OCI-LY7 (cell line): ENCODE results near the gene TRIM37. TPM values are rescaled to one million over a fixed set of nuclear protein-coding genes. Genes with fewer than 3 reads are reported as not detected.

Experiments used
- BruUV-seq: library from RNA; stranded (reverse); fragments of 400-500 nt; replicated peaks from 2 replicates; lab custom pipeline; 2021; lab: Mats Ljungman, UMichigan
- CTCF ChIA-PET: fragments of 300-600 bp; sonication (Branson Sonifier 250); formaldehyde crosslinking; loops from one replicate; lab custom pipeline; 2022; ENCODE audit warnings: antibody characterized with exemption; ENCODE audit not compliant: unreplicated experiment; lab: Charles Lee
- POLR2A ChIA-PET: fragments of 300-600 bp; sonication (Branson Sonifier 250); formaldehyde crosslinking; loops from one replicate; lab custom pipeline; 2022; ENCODE audit warnings: antibody characterized with exemption; lab: Charles Lee
- DNase-seq: peaks from one replicate; pipeline ENCODE4 v3.0.0-alpha.2; 2015; ENCODE audit warnings: low spot score
- H2AFZ ChIP-seq: fragments of 200-600 bp; sonication (generic), shearing (Covaris generic); 2 replicates; pipeline ENCODE4 v1.6.1; 2014; ENCODE audit warnings: mild to moderate bottlenecking, antibody characterized with exemption, low read length, moderate library complexity
- H3K27ac ChIP-seq: fragments of 200-600 bp; sonication (generic); 2 replicates; pipeline ENCODE4 v1.5.1; 2014; ENCODE audit warnings: mixed run types, low read depth, mild to moderate bottlenecking, moderate library complexity, low read length, inconsistent platforms; ENCODE audit not compliant: poor library complexity, severe bottlenecking
- H3K36me3 ChIP-seq: fragments of 200-600 bp; sonication (generic); 2 replicates; pipeline ENCODE4 v1.6.1; 2014; ENCODE audit warnings: mild to moderate bottlenecking, antibody characterized with exemption, low read length, moderate library complexity, mixed read lengths; ENCODE audit not compliant: insufficient read depth
- H3K4me1 ChIP-seq: fragments of 200-600 bp; sonication (generic); 2 replicates; pipeline ENCODE4 v1.5.1; 2014; ENCODE audit warnings: mild to moderate bottlenecking, low read length; ENCODE audit not compliant: insufficient read depth, poor library complexity, severe bottlenecking
- H3K4me2 ChIP-seq: fragments of 200-600 bp; sonication (generic); 2 replicates; pipeline ENCODE4 v1.6.1; 2014; ENCODE audit warnings: mild to moderate bottlenecking, low read length
- H3K4me3 ChIP-seq: fragments of 200-600 bp; sonication (generic); 2 replicates; pipeline ENCODE4 v1.5.1; 2014; ENCODE audit warnings: mild to moderate bottlenecking, low read depth, low read length; ENCODE audit not compliant: poor library complexity, severe bottlenecking
- H3K79me2 ChIP-seq: fragments of 200-600 bp; sonication (generic); 2 replicates; pipeline ENCODE4 v1.6.1; 2016; ENCODE audit warnings: low read depth, mild to moderate bottlenecking, low read length, moderate library complexity, mixed read lengths; ENCODE audit not compliant: insufficient read depth
- H3K9me2 ChIP-seq: fragments of 200-600 bp; sonication (generic); 2 replicates; pipeline ENCODE4 v1.6.1; 2016; ENCODE audit warnings: mild to moderate bottlenecking, low read length, mixed read lengths; ENCODE audit not compliant: insufficient read depth
- H3K9me3 ChIP-seq: fragments of 200-600 bp; sonication (generic); 2 replicates; pipeline ENCODE4 v1.6.1; 2014; ENCODE audit warnings: mild to moderate bottlenecking, mixed run types, low read length, mixed read lengths
- H4K20me1 ChIP-seq: fragments of 200-600 bp; sonication (generic); 2 replicates; pipeline ENCODE4 v1.6.1; 2014; ENCODE audit warnings: mild to moderate bottlenecking, antibody characterized with exemption, low read length, moderate library complexity, mixed read lengths; ENCODE audit not compliant: insufficient read depth
- CTCF ChIP-seq: fragments of 200-600 bp; sonication (generic); conservative IDR thresholded peaks from 2 replicates; pipeline ENCODE4 v1.5.1; 2014; ENCODE audit warnings: mild to moderate bottlenecking, antibody characterized with exemption, low read length, moderate library complexity, mixed read lengths
- EZH2phosphoT487 ChIP-seq: fragments of 200-600 bp; sonication (generic); IDR thresholded peaks from 2 replicates; pipeline ENCODE4 v1.6.1; 2018; ENCODE audit warnings: low read depth, borderline replicate concordance, mild to moderate bottlenecking, mixed run types, antibody characterized with exemption, low read length, moderate library complexity, mixed read lengths
- intact Hi-C: fragments of 100-400 bp; cut with micrococcal nuclease; formaldehyde crosslinking; loops from one replicate; pipeline ENCODE4 v1.10.0; 2022; ENCODE audit not compliant: unreplicated experiment
- total RNA-seq, 2 experiments: library from RNA; depleted of rRNA in 1 of 2; stranded (reverse); fragments of >200 nt in 1 of 2; shearing (Covaris generic) in 1 of 2; gene quantifications; 2 replicates each; pipeline ENCODE4 v1.2.3, GENCODE V29; 2014 to 2022

Gene TRIM37
- total RNA-seq, 2 experiments from 2014 or later, result 27.9 to 35.4 TPM

- H3K9me3 ChIP-seq, result no peaks in the 10 kb centered on the region
- peaks cover 40% of the 10 kb centered on the region for H3K4me1 ChIP-seq
- ChIA-PET POLR2A (interaction anchor here (1.8 kb wide), 1 partner anchor 371 kb away, joined by 10 read pairs; no protein-coding TSS in a partner anchor), CTCF (no interaction called here)
- peak overlapping the region; percentile 92; the same call in 1 of the 2 replicates for H3K4me2 ChIP-seq
- TF ChIP-seq CTCF, result no peak
- TF ChIP-seq EZH2phosphoT487, result no peak
- no peaks in the 10 kb centered on the region for H4K20me1 ChIP-seq
- peak overlapping the region; percentile 85 for H3K27ac ChIP-seq
- BruUV-seq, result no TSS peak
- H3K4me3 ChIP-seq, result no peak overlapping the region
- H3K9me2 ChIP-seq, result no peaks in the 10 kb centered on the region
- DNase-seq, result no peak
- H2AFZ ChIP-seq, result no peak overlapping the region
- intact Hi-C loops, result no loop called here
- H3K79me2 ChIP-seq, result 0 out of 2 replicates have a peak, but pooled peaks cover 5% of the 10 kb centered on the region
- H3K36me3 ChIP-seq, result peaks cover 55% of the 10 kb centered on the region
These were observed 103.8 kb downstream of the TRIM37 start for GRCh38 chr17:59002848-59003247.

- H4K20me1 ChIP-seq, result no peaks in the 10 kb centered on the region
- intact Hi-C loops, result no loop called here
- DNase-seq, result peak; percentile 28
- TF ChIP-seq CTCF (no peak), EZH2phosphoT487 (no peak)
- no TSS peak for BruUV-seq
- peak overlapping the region; percentile 83; the same call in 1 of the 2 replicates for H2AFZ ChIP-seq
- H3K9me2 ChIP-seq, result no peaks in the 10 kb centered on the region
- CTCF ChIA-PET, result no interaction called here
- H3K79me2 ChIP-seq, result 0 out of 2 replicates have a peak, but pooled peaks cover 5% of the 10 kb centered on the region
- peak overlapping the region; percentile 92 for H3K4me2 ChIP-seq
- H3K4me1 ChIP-seq, result peaks cover 40% of the 10 kb centered on the region
- POLR2A ChIA-PET, result interaction anchor here (0.6 kb wide), 2 partner anchors 12 to 226 kb away, joined by 3 to 5 read pairs; no protein-coding TSS in a partner anchor
- peaks cover 55% of the 10 kb centered on the region for H3K36me3 ChIP-seq
- H3K27ac ChIP-seq, result peak overlapping the region; percentile 85
- H3K9me3 ChIP-seq, result no peaks in the 10 kb centered on the region
- peak overlapping the region; percentile 64 for H3K4me3 ChIP-seq
These were observed 104.6 kb downstream of the TRIM37 start for GRCh38 chr17:59002126-59002525.

GRCh38 chr17:59001158-59001814, 105.4 kb downstream of the TRIM37 start:
- Histone ChIP-seq H3K27ac (peak overlapping the region; percentile 85), H3K79me2 (0 out of 2 replicates have a peak, but pooled peaks cover 5% of the 10 kb centered on the region), H3K9me2 (no peaks in the 10 kb centered on the region), H3K4me1 (peaks cover 40% of the 10 kb centered on the region), H3K4me2 (peak overlapping the region; percentile 92), H4K20me1 (no peaks in the 10 kb centered on the region), H3K9me3 (no peaks in the 10 kb centered on the region), H2AFZ (peak overlapping the region; percentile 83; the same call in 1 of the 2 replicates), H3K36me3 (peaks cover 57% of the 10 kb centered on the region), H3K4me3 (peak overlapping the region; percentile 64)
- DNase-seq, result peak; percentile 90
- TF ChIP-seq EZH2phosphoT487 (no peak), CTCF (no peak)
- ChIA-PET POLR2A (no interaction called here), CTCF (no interaction called here)
- intact Hi-C loops, result loop anchor here (1.0 kb wide), 1 partner anchor 483 kb away; no protein-coding TSS in a partner anchor
- BruUV-seq, result no TSS peak
